Esophagus muscularis mucosa (tissue), 4 donors: ENCODE measurements around the gene ANKRD13B. TPM values are rescaled to one million over a fixed set of nuclear protein-coding genes. Genes with fewer than 3 reads are reported as not detected.

ENCODE experiments used
- DNase-seq: peaks from one replicate; pipeline ENCODE4 v3.0.0-alpha.2; 2017; ENCODE audit errors: extremely low spot score
- H3K27ac ChIP-seq, 4 donors: fragments of 200-600 bp; sonication (generic); replicated peaks in 1 of 4; 1 replicate in 3 of 4; 2 replicates in 1 of 4; pipeline ENCODE4 v1.5.1; 2016 to 2019; ENCODE audit warnings: mild to moderate bottlenecking in 1 of 4
- H3K27me3 ChIP-seq, 4 donors: fragments of 200-600 bp; sonication (generic); one replicate each; pipeline versions ENCODE4 v1.5.1 to v1.6.0; 2016 to 2019
- H3K36me3 ChIP-seq, 4 donors: fragments of 200-600 bp; sonication (generic); one replicate each; pipeline ENCODE4 v1.5.1; 2016 to 2019
- H3K4me1 ChIP-seq, 4 donors: fragments of 200-600 bp; sonication (generic); one replicate each; pipeline ENCODE4 v1.5.1; 2016 to 2019
- H3K4me3 ChIP-seq, 4 donors: fragments of 200-600 bp; sonication (generic); 1 replicate in 2 of 4; 2 replicates in 2 of 4; pipeline ENCODE4 v1.5.1; 2016 to 2019; ENCODE audit warnings: mild to moderate bottlenecking in 4 of 4, moderate library complexity in 1 of 4
- H3K9me3 ChIP-seq, 4 donors: fragments of 200-600 bp; sonication (generic); 1 replicate in 3 of 4; 2 replicates in 1 of 4; pipeline ENCODE4 v1.5.1; 2016 to 2019
- CTCF ChIP-seq, 3 experiments: fragments of 200-600 bp in 2 of 3; fragments of 450-650 bp in 1 of 3; sonication (generic) in 2 of 3; IDR thresholded peaks; one replicate each; pipeline ENCODE4 v1.5.1; 2017 to 2019; ENCODE audit warnings: antibody characterized with exemption in 3 of 3, mild to moderate bottlenecking in 2 of 3, moderate library complexity in 1 of 3
- EP300 ChIP-seq: sonication (generic); formaldehyde crosslinking; IDR thresholded peaks from one replicate; pipeline ENCODE4 v1.6.1; 2017; ENCODE audit warnings: antibody characterized with exemption
- POLR2A ChIP-seq: fragments of 450-650 bp; IDR thresholded peaks from one replicate; pipeline ENCODE4 v1.6.1; 2017; ENCODE audit warnings: antibody characterized with exemption, moderate library complexity, mild to moderate bottlenecking, low read depth
- POLR2AphosphoS5 ChIP-seq, 2 donors: sonication (generic); formaldehyde crosslinking; IDR thresholded peaks; one replicate each; pipeline ENCODE4 v1.6.1; 2017; ENCODE audit warnings: antibody characterized with exemption in 2 of 2
- WGBS: methylation state at CpG from one replicate; pipeline ENCODE4 v1.1.5; 2018; 5-methylcytosine and 5-hydroxymethylcytosine counted together
- intact Hi-C: fragments of 100-400 bp; cut with DNase I; formaldehyde crosslinking; loops from one replicate; pipeline ENCODE4 v1.15.1; 2023
- small RNA-seq, 3 donors: library from RNA; depleted of rRNA; stranded (forward); fragments of <200 nt; gene quantifications; one replicate each; pipeline ENCODE3, GENCODE V24; 2016
- total RNA-seq, 4 donors: library from RNA; depleted of rRNA; stranded (reverse); fragments of >200 nt; gene quantifications; one replicate each; pipeline versions ENCODE4 v1.1.0 to v1.2.1, GENCODE V29; 2016

Gene ANKRD13B
- total RNA-seq, 4 donors from 2014 or later: 8.0 to 16.1 (median 13.4) TPM

GRCh38 chr17:29663155-29663554, 70.2 kb downstream of the ANKRD13B start:
- WGBS: 35% methylated on average over 1 of the region's 1 CpG
- no peak for DNase-seq

More at GRCh38 chr17:29663155-29663554, 70.2 kb downstream of the ANKRD13B start:
- Histone ChIP-seq H3K27ac (no peak overlapping the region), H3K36me3 (peaks cover 26 to 66% (median 37%) of the 10 kb centered on the region in 4 donors), H3K4me1 (peaks cover 0 to 11% (median 8%) of the 10 kb centered on the region in 4 donors), H3K4me3 (no peak overlapping the region), H3K9me3 (no peaks in the 10 kb centered on the region), H3K27me3 (no peaks in the 10 kb centered on the region)
- TF ChIP-seq POLR2A: no peak
- TF ChIP-seq CTCF (IDR thresholded peaks at IDR 0.05): no peak
- no peak for TF ChIP-seq EP300
- no peak for TF ChIP-seq POLR2AphosphoS5 (IDR thresholded peaks at IDR 0.05)
- intact Hi-C loops: no loop called here

Small RNA genes lying within 50 kb of the gene (small RNA-seq; reads per million reads assigned to genes)
- gene RNU6-920P: 0 to 0.17 (median 0) reads per million in 3 donors

Other genes with a start within 250 kb of the ANKRD13B start
- 10 to 100 TPM; 48.7 to 73.1 (median 58.9) TPM for gene TAOK1, start 202.8 kb upstream of the ANKRD13B start, total RNA-seq
- gene ABHD15, start 26.1 kb upstream of the ANKRD13B start, total RNA-seq: 10 to 100 TPM in 3 of 4 donors, 1 to 10 TPM in 1; 6.8 to 18.3 (median 11.9) TPM
- gene TP53I13, start 24.4 kb upstream of the ANKRD13B start, total RNA-seq: 10 to 100 TPM; 40.9 to 72.6 (median 55.7) TPM
- 10 to 100 TPM; 28.7 to 50.4 (median 39.9) TPM for gene GIT1, start 3.5 kb upstream of the ANKRD13B start, total RNA-seq
- 10 to 100 TPM; 43.7 to 67.7 (median 46.9) TPM for gene CORO6, start 29.8 kb downstream of the ANKRD13B start, total RNA-seq